Measurements from ENCODE around the gene ADARB1.
A peak's percentile ranks its signal among the peaks of the same experiment; 100 is the strongest.

Gene ADARB1

DNA sequence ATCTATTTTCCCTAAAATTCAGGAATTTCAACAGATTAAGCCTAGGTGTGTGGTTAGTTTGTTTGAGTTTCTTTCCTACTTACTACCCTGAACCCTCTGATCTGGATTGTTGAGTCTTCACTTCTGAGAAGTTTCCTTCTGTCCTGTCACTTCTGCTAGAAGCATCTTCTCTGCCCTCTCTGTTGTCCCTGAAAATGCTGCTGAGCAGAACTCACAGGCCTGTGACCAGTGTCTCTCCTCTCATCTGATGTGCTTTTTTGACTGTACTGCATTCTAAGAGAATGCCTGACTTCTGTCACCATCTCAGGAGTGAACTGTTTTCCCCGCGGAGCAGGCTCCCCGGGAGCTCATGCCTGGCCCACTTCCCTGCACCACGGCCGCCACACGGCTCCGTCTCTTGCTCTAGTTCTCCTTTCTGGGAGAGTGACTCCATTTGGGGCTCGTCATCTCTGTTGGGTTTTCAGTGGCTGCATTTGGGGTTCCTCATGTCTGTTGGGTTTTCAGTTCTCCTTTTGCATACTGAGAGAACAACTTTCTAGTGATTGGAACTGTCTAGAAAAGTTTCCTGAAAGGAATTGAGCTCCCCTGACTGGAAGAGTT is 135.4 kb downstream of the ADARB1 start:
- DNase-seq, result peak; percentile 78 to 91

DNA sequence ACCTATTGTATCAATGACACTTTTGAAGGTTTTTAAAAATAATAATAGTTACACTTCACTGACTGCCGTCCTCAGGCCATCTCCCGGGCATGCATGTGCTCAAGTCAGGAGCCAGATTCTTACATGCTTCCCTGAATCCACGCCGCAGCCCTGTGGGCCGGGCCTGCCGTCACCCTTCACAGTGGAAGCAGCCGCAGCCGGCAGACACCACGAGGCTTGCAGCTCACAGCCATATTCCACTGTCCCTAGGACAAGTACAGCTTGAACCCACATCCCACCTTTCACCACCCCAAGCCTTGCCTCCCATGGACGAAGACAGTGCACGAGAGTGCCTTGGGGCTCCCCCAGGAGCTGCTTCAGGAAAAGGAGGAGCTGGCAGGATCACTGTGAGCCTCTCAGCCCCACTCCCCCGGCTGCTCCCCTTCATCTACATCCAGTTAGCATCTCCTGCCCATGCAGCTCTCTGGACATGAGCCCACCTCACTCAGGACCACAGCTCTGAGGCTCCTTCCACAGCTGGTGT is 136.1 kb downstream of the ADARB1 start:
- no peak for DNase-seq

DNA sequence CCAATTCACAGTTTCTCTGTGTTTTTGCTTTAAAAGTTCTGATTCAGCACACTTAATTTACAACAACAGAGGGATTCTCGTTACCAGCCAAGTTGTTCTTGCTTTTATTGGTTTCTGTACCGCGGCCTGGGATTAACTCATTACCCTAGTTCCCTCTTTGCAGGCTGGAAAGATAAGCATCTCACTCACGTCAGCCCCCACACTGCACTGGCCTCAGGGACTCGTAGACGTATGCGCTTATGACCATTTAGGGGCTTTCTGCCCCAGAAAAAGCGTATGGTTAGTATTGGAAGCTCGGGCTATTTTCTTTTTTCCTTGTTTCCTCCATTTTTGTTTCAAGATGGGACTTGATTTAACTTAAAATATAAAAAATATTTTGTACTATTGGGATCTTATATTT is 137.3 kb downstream of the ADARB1 start:
- DNase-seq, result no peak

DNA sequence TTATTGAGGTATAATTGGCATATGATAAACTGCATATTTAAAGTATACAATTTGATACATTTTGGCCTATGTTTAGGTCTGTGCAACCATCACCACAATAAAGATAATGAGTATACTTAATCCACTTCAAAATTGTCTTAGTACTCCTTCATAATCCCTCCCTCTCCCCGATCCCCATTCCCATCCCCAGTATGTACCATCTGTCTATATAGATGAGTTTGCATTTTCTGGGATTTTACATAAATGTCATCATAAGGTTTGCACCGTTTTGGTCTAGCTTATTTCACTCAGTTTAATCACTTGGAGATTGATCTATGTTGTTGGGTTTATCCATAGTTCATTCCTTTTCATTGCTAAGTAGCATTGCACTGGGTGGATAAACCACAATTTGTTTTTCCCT is 139.0 kb downstream of the ADARB1 start:
- no peak for DNase-seq

DNA sequence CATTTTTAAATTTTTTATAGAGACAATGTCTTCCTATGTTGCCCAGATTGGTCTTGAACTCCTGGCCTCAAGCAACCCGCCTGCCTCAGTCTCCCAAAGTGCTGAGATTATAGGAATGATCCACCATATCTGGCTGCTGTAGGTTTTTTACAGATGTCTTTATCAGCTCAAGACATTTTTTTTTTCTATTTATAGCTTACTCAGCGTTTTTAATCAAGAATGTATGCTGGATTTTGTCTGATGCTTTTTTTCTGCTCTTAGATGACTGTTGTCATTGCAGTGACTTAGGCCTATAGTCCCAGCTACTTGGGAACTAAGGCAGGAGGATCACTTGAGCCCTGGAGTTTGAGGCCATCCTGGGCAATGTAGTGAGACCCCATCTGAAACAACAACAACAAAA is 140.8 kb downstream of the ADARB1 start:
- no peak for DNase-seq

DNA sequence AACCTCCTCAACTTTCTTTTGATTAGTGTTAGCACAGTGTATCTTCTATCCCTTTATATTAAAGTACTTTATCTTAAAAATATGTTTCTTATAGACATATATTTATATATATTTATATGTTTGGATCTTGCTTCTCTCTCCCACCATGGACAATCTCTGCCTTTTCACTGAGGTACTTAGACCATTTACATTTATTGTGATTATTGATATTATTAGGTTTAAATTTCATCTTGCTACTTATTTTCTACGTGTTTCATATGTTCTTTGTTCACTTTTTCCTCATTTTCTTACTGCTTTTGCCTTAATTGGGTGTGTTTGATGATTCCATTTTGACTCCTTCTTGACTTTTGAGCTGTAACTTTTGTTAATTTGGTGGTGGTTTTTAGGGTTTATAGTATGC is 142.6 kb downstream of the ADARB1 start:
- no peak for DNase-seq

DNA sequence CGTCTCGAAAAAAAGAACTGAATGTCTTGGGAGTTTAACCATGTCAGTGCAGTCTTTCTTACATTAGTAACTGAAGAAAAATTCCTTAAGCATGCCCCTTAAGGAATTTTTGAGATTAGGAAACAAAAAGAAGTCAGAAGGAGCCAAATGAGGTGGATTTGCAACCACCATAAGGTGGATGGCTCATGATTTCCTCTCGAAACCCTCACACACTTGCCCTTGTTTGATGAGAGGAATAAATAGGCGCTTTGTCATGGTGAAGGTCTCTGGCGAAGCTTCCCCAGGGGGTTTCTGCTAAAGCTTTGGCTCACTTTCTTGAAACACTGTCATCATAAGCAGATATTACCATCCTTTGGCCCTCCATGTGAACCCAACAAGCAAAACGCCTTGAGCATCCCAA is 145.1 kb downstream of the ADARB1 start:
- DNase-seq, result no peak

DNA sequence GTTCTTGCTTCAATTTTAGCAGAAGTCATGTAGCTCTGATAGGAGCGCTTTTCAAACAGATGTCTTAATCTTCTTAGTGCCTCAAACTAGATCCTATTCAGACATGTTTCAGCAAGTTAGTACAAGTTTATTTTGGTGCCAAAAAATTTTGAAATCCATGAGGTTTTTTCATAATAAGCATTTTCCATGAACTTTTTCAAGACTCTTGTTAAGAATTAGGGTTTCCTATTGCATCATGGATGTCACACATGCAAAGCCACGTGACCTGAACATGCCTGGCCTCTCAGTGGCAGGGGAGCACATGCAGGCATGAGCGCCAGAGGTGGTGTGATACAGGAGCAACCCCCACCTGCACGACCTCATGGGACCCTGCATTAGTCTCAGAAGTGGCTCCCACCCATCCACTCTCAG is 145.7 kb downstream of the ADARB1 start:
- no peak for DNase-seq

DNA sequence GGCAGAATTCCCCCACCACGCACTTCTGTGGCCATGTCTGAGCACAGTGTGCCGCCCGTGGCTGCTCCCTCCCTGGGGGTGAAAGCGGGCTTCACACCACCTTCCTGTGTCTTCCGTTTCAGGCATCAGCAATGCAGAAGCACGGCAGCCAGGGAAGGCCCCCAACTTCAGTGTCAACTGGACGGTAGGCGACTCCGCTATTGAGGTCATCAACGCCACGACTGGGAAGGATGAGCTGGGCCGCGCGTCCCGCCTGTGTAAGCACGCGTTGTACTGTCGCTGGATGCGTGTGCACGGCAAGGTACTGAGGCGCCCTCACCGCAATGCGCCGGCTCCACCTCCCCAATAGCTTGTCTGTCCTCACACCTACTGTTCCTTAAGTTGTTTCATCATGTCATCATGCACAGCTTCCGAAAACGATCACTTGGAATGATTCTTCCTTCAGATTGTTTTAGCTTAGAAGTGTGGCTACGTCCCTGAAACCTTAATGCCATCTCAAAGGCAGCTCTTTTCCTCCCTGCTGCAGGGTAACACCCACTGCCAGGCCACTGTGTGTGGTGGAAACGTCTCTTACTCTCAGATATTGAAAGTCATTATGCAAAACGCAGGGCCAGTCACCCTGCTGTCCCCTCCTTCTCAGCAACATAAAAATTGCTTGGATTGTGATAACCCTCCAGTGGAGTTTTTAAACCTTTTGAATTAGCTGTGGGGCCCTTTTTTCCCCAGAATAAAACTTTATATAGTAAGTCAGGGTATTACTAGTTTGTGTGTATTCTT is 146.5 kb downstream of the ADARB1 start:
- no peak for DNase-seq

DNA sequence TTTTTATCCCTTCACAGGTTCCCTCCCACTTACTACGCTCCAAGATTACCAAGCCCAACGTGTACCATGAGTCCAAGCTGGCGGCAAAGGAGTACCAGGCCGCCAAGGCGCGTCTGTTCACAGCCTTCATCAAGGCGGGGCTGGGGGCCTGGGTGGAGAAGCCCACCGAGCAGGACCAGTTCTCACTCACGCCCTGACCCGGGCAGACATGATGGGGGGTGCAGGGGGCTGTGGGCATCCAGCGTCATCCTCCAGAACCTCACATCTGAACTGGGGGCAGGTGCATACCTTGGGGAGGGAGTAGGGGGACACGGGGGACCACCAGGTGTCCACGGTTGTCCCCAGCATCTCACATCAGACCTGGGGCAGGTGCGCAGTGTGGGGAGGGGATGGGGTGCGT is 147.6 kb downstream of the ADARB1 start:
- no peak for DNase-seq

DNA sequence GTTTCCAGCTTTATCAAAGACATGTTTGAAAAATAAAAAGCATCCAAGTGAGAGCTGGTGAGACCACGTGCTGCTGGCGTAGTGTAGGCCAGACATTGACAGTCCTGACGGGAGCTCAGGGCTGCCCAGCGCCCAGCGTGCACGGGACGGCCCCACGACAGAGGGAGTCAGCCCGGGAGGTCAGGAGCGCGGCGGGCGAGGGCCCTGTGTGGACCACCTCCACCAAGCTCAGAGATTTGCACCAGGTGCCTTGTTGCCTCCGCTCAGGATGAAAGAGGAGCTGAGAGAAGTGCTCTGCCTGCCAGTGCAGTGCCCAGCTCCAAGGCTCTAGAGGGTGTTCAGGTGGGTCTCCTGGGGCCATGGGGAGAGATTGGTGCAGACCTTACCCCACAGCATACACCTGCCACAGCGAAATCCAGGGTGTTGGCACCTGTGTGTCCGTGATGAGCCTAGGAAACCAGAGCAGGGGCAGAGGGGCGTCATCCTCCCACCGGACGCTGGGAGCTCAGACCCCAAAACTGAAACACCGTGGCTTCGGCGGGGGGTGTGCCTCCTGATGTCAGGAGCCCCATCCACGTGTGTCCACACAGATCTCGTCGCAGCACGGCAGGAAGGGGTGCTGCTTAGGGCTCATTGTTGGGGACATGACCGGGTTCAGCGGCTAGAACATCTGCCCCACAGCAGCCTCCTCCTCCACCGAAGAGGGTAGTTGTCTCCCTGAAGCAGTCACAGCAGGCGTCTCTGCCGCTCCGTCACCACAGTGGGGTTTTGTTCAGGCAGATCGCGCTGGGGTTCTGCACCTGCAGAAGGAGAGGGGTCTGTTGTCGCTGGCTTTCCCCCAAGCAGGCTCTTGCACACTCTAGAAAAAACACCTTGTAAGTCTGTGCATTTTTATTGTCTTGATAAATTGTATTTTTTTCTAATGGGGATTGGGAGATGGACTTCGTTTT is 149.1 kb downstream of the ADARB1 start:
- no peak for DNase-seq

DNA sequence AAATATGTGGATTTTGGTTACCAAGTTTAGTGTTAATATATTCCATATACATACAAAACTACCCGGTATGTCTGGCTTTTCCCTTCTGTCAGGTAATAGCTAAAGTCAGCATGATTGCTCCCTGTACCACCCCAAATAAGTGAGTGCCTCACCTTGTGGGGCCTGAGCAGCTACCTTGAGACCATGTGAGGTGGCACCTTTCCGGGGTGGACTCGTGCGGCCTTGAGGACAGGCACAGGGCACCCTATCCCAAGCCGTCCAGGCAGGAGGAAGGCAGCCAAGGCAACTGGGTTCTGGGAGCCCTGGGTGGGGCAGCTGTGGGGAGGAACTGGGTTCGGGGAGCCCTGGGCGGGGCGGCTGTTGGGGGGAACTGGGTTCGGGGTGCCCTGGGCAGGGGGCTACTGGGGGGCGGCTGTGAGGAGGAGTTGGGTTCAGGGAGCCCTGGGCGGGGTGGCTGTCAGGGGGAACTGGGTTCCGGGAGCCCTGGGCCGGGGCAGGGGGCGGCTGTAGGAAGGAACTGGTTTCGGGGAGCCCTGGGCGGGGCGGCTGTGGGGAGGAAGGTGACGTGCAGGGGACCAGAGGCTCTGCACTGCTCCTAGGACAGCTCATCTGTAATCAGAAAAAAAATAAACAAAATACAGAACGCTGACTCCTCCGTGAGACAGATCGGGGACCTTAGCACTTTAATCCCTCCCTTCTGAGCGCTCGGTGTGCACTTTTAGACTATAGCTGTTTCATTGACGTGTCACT is 150.0 kb downstream of the ADARB1 start:
- no peak for DNase-seq

DNA sequence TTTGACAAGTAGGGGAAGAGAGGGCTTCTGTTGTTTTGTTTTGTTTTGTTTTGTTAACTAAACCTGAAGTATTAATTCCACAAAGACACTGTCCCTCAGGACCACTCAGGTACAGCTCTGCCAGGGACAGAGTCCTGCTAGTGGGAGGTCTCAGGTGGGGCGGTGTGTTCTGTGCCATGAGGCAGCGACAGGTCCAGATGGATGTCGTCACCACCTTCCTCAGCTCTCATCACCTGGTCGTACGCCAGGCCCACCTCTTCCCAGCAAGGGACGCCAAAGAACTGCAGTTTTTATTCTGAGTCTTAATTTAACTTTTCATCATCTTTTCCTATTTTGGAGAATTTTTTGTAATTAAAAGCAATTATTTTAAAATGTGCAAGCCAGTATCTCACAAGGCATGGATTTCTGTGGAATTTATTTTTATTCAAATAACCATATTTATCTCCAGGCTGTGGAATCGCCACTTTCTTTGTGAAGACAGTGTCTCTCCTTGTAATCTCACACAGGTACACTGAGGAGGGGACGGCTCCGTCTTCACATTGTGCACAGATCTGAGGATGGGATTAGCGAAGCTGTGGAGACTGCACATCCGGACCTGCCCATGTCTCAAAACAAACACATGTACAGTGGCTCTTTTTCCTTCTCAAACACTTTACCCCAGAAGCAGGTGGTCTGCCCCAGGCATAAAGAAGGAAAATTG is 150.8 kb downstream of the ADARB1 start:
- DNase-seq, result no peak

DNA sequence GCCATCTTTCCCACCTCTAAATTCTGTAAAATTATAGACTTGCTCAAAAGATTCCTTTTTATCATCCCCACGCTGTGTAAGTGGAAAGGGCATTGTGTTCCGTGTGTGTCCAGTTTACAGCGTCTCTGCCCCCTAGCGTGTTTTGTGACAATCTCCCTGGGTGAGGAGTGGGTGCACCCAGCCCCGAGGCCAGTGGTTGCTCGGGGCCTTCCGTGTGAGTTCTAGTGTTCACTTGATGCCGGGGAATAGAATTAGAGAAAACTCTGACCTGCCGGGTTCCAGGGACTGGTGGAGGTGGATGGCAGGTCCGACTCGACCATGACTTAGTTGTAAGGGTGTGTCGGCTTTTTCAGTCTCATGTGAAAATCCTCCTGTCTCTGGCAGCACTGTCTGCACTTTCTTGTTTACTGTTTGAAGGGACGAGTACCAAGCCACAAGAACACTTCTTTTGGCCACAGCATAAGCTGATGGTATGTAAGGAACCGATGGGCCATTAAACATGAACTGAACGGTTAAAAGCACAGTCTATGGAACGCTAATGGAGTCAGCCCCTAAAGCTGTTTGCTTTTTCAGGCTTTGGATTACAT is 151.5 kb downstream of the ADARB1 start:
- DNase-seq, result no peak

DNA sequence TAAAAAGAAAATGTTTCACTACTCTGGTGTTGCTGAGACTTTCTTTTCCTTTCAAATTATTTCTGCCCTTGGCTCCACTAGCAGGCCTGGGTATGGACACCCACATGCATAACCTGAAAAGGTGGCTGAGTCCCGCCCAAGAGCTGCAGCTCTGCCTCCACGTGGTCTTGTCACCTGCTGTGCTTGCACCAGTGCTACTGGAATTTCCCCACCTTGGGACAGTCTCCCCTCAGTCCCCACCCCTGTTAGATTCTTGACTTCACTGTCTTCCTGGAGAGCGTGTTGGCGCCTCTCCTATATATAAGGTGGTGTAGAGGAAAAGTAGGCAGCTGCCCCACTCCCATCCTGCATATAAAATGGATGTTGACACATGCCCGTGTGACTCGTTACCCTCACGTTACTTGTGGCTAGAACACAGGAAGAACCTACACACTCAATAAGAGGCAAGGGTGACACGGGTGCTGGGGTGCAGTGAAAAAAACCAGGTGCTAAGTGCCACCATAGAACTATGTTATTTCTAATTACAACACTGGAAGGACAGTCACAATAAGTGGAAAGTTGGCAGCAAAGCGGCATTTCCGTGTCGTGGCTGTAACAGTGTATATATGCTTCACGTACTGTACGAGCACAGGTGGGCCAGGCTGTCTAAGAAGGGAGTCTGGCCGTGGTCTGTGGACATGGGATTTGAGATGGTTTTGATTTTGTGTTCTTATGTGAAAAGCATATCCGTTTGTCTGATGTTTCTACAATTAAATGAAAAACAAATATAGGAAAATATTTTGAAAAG is 152.4 kb downstream of the ADARB1 start:
- DNase-seq, result no peak

DNA sequence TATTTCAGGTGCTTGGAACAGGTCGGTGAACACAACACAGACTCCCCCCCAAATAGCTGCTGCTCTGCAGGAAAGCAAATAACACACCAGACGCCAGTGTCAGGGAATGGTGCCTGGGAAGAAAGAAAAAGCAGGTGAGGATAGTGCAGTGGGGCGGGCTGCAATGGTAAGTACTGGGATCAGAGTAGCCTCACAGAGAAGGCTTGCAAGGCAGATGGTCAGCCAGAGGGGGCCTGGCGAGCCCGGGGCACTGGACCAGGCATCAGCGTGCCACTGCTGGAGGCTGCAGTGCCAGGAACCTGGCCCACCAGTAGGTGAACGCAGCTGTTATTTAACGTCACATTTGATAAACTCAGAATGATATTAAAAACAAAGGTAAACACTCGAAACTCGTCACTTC is 153.4 kb downstream of the ADARB1 start:
- DNase-seq, result no peak

DNA sequence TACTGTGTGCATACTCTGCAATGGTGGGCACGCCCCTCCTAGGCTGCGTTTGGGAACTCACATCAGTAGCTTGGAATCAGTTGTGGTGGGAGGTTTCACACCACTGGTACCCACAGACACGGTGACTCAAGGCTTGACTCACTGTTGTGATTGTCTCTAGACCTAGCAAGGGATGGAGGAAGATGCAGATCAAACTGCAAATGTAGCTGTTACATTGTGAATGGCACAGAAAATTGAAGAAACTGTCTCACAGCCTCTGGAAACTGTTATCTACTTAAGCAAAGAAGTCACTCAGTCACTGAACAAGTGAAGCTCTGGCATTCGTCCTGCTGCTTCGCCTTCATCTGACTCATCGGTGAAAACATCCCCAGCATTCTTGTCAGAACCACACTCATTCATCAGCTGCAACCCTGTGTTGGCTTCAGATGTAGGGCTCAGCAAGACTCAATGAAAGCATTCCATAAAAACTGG is 153.8 kb downstream of the ADARB1 start:
- no peak for DNase-seq

DNA sequence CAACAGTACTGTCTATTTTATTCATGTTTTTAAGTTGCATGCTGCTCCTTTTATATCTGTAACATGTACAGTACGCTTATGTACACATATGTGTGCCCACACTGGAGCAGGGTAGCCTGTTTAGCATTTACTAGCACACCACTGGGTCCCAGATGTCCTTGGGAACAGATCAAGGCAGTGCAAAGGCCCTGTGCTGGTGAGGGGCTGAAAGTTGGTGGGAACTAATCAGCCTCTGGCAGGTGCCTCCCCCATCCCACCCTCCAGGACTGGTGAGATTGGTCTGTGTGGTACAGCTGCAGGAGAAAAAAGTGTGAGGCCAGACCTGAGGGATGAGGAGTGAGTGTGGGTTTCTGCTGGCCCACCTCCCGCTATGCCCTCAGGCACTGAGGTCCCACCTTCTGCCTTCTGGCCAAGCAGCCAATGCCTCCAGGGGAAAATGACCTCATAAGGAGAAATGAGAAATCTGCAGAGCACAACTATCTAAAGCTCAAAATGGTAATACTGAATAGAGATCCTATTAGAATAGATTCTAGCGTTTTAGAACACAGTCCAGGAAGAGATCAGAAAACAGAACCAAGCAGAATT is 154.4 kb downstream of the ADARB1 start:
- DNase-seq, result no peak

DNA sequence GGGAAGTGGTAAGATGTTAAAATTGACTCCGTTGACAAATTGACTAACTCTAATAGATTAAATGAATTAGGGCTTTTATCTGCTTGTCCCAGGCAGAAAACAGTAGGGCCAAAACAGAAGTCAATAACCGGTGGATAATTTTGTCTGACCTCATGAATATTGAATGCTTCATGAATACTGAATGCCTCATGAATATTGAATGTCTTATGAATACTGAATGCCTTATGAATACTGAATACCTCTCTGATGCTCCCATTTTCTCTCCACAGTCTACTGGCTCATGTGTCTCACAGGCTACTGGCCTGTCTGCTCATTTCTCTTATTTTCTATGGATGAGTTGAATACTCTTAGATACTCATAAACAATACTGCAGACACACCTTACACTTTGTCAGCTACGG is 157.3 kb downstream of the ADARB1 start:
- DNase-seq, result no peak

DNA sequence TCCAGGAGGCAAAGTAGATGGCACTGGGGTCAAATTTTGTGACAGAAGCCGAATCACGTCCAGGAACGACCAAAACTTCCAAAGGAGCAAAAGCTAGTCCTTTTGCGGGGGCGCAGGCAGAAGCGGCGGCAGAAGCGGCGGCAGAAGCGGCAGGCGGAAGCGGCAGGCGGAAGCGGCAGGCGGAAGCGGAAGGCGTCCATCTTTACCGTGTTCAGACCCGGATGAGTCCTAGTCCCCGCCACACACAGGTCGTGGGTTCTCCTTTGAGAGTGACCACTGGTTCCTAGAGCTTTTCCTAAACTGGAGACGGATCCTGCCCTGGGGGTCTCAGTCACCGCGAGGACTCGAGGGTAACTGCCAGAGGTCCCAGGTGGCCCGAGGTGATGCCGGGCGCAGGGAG is 159.7 kb downstream of the ADARB1 start:
- DNase-seq, result no peak

Measured in inflammatory macrophage treated with lipopolysaccharide for 1 hour (primary cell).